ENCODE results near the gene PXDN.

GRCh38 chr2:1766425-1766824 lies 22.1 kb upstream of the PXDN start:
- TF ChIP-seq EP300 (IDR thresholded peaks at IDR 0.05) (no peak), POLR2A (IDR thresholded peaks at IDR 0.05) (no peak), POLR2AphosphoS5 (IDR thresholded peaks at IDR 0.05) (no peak)
- TF ChIP-seq, protein P1, sequence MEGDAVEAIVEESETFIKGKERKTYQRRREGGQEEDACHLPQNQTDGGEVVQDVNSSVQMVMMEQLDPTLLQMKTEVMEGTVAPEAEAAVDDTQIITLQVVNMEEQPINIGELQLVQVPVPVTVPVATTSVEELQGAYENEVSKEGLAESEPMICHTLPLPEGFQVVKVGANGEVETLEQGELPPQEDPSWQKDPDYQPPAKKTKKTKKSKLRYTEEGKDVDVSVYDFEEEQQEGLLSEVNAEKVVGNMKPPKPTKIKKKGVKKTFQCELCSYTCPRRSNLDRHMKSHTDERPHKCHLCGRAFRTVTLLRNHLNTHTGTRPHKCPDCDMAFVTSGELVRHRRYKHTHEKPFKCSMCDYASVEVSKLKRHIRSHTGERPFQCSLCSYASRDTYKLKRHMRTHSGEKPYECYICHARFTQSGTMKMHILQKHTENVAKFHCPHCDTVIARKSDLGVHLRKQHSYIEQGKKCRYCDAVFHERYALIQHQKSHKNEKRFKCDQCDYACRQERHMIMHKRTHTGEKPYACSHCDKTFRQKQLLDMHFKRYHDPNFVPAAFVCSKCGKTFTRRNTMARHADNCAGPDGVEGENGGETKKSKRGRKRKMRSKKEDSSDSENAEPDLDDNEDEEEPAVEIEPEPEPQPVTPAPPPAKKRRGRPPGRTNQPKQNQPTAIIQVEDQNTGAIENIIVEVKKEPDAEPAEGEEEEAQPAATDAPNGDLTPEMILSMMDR (IDR thresholded peaks at IDR 0.05), result no peak

Measured in stomach (tissue), 4 donors.